NCI-H1092 (cell line): ENCODE data around the gene DNMT3A.

Experiments
- DNase-seq: peaks from one replicate; lab custom pipeline; 2025; lab: John Stamatoyannopoulos, UW

Gene DNMT3A

GRCh38 chr2:25324905-25325592, 16.7 kb downstream of the DNMT3A start:
- no peak for DNase-seq

GRCh38 chr2:25324251-25324650, 17.5 kb downstream of the DNMT3A start:
- DNase-seq: no peak

- DNase-seq: no peak
Observed at GRCh38 chr2:25323610-25324189, 18.0 kb downstream of the DNMT3A start.

GRCh38 chr2:25323042-25323514, 18.6 kb downstream of the DNMT3A start:
- DNase-seq: no peak

GRCh38 chr2:25322312-25322711, 19.4 kb downstream of the DNMT3A start:
- DNase-seq: no peak

DNA sequence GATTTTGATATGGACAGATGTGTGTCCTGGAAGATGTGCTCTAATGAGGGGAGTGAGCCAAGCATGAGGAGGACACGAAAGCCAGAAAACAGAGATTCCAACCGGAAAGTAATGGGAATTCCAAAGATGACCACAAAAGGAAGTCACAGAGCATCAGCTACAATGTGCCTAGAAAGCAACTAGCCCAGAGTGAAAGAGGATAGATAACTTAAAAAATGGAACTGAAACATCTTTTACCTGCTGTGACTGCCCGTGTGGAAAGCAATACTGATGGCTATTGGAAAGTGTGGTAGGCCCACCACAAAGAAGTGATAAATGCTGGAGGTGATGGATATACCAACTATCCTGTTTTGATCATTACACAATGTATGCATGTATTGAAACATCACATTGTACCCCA, 21.6 kb downstream of the DNMT3A start:
- DNase-seq: no peak

- no peak for DNase-seq
Observed at GRCh38 chr2:25316101-25316500, 25.6 kb downstream of the DNMT3A start.

DNA sequence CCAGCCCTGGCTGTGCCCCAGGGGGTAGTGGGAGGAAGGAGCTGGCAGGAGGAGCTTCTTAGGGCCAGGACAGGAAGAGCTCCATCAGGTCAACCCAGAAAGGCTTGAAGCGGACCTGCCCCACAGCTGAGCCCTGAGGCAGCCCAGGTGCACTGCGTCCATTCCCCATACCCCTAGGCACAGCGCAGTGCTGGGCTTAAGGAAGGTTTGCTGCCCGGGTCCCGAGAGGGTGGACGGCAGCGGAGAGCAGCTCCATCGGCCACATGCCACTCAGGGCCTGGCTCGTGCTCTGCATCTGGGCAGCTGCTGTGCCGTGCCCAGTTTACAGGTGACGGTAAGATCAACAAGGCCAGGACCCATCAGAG, 26.4 kb downstream of the DNMT3A start:
- DNase-seq: no peak

DNA sequence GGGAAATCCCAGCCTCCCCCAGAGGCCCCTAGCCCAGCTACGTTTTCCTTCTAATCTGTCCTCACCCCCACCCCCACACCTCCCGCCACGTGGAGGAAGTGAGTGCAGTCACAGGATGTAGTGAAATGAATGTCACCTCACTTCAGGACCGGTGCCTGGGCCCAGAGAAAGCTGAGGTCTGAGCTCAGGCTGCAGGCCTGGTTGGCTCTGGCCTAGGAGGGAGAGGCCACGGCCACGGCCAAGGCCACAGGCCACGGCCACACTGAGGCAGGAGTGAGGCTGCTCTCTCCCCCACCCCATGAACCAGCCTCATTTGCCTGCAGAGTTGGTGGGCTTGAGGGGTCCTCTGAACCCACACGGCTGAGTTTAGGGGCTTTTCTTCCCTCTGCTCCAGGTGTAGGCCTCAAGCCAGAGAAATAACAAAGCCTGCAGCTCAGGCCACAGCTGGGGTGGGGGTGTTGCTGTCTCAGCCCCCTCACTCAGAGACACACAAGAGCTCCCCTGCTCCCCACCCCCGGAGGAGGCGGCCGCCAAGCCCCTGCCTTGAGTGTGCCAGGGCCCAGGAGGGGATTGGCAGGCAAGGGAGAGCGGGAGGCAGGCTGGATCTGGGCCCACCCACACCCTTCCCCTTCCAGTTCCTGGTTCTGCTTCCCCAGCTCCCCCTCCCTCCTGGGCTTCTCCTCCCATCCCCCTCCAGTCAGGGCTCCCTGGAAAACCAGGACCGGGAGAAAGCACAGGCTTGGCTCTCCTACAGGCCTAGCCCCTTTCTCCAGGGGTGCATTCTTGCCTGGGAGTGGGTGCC, 27.0 kb downstream of the DNMT3A start:
- DNase-seq: peak; percentile 57

GRCh38 chr2:25313711-25314513, 27.8 kb downstream of the DNMT3A start:
- no peak for DNase-seq

DNA sequence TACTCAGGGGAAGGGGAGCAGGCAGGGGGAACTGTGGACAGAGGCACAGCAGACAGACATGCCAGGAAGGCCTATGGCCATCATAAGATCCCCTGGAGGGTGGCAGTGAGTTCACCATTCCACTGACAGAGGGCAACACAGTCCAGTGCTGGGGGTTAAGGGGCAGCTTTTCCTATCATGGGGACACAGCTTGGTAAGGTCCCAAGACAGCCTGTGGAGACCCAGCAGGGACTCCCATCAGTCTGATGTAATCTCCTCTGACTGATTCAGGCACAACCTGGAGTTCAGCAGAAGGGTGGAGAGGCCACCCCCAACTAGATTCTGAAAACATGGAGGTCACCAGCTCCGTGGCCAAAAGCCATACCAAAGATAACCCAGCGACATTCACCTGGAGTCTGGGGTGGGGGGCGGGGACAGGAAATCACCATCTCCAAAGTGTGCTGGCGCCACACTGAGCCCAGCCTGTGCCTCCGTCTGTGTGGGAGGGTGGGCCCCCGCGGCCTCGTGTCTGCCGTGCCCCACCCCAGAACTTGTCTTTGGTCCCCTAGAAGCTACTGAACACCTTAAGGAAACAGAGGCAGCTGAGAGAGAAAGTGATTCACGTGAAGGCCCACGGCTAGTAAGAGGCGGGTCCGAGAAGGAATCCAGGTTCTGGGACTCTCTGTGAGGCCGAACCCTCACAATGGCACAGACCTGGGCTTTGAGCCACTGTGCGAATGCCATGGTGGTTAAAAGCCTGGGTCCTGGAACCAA, 28.6 kb downstream of the DNMT3A start:
- DNase-seq: no peak

DNA sequence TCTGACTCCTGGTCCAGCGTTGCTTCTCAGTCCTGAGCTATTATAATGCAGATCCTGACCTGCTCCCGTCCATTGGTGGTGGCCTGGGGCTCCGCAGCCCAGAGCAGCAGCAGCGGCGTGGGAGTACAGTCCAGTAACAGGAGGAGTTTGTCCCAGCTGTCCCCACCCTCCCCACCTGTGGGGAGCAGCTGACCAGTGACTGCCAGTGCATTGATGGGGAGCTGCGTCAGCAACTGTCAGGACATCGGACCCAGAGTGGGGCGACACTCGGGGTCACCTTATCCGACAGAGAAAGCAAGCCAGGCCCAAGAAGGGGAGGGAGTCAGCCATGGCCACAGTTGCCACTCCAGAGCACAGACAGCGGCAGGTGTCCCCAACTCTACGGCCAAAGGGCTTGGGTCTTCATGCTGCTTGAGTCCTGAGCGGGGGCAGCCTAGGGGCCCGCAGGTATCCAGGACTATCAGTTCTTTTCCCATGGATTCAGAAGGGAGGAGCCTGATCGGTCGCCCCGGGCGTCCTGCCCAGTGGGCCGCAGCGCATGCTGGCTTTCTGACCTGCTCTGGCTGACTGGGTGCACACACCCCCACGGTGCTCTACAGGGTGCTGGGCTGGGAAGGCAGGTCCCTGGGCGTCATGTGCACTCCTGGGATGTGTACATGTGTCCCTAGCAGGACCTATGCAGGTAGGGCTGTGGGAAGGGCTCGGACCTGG, 29.7 kb downstream of the DNMT3A start:
- no peak for DNase-seq

GRCh38 chr2:25310965-25311864, 30.5 kb downstream of the DNMT3A start:
- peak; percentile 68 for DNase-seq

- DNase-seq: no peak
Observed at GRCh38 chr2:25310709-25310964, 31.1 kb downstream of the DNMT3A start.

DNA sequence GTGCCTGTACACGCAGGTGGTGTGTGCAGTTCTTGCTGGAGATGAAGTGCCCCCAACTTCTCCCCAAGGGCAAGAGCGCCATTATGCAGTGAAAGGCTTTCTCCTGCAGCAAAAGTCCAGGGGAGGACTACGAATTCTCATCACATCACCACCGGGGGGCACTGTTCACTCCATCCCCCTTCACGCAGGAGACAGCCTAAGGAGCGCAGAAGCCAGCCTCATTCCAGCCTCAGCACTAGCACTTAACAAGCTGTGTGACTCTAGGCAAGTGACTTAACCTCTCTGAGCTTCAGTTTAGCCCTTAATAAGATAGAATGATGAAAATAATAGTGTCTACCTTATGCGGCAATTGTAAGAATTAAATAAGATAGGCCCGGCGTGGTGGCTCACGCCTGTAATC, 32.3 kb downstream of the DNMT3A start:
- DNase-seq: peak; percentile 15

- DNase-seq: no peak
Observed at GRCh38 chr2:25308599-25308998, 33.1 kb downstream of the DNMT3A start.

DNA sequence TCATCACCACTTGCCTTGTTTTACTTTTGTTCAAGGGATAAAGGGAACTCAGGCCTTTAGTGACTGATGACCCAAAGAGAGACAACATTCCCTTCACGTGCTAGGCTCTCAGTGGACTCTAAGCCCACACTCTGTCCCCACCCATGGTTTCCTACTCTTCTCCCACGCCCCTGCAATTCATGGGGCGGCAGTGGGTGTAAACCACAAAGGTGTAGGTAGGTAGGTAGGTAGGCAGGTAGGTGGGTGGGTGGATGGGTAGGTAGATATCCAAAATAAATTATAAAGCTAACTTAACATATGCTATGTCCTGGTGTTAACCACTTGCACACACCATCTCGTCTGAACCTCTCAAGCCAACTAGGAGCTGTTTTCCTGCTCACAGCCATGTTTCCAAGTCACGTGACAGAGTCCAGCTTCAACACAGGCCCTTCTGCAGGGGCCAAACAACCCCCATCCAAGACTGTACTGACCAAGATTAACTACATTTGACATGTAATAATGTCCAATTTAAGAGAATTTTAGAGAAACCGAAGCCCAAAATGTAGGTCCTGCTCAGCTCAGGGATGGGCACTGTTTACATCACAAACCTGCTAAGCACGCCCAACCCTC, 33.7 kb downstream of the DNMT3A start:
- DNase-seq: no peak

GRCh38 chr2:25306777-25307368, 34.9 kb downstream of the DNMT3A start:
- DNase-seq: no peak

DNA sequence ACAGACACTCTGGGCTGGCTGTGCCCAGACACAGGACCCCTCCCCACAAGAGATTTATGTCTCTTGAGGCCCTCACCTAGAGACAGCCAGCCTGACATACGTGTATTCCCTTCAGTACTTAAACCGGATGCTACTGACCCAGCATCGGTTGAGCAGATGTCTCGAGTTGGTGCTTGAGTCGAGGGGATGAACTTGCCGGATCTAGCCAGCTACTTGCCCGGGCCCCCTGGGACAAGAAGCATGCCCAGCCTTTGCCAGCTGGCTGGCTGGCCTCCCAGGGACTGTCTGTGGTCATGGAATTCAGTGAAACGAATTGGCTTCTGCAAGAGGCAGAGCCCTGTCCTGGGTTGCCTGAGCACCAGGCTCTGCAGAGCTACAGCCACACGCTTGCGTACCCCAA, 36.0 kb downstream of the DNMT3A start:
- DNase-seq: peak; percentile 38
